Keratinocyte (primary cell): ENCODE results near the gene UTP11. TPM values are rescaled to one million over a fixed set of nuclear protein-coding genes. Genes with fewer than 3 reads are reported as not detected.

Experiments
- DNase-seq: peaks from one replicate; pipeline ENCODE4 v3.0.0-alpha.2; 2011; ENCODE audit warnings: low read depth, missing footprints, low spot score
- FAIRE-seq: peaks from 2 replicates; lab custom pipeline; 2011; peaks lifted over from hg19 to GRCh38; lab: Jason Lieb, UNC
- H2AFZ ChIP-seq: 2 replicates; pipeline ENCODE4 v1.6.0; 2012; ENCODE audit warnings: low read length, control low read depth, inconsistent platforms; ENCODE audit not compliant: control insufficient read depth
- H3K27ac ChIP-seq: 2 replicates; pipeline ENCODE4 v1.5.1; 2011; ENCODE audit warnings: low read length; ENCODE audit not compliant: control insufficient read depth, insufficient read depth
- H3K27me3 ChIP-seq: 3 replicates; pipeline ENCODE4 v1.6.0; 2011; ENCODE audit warnings: low read length; ENCODE audit not compliant: control insufficient read depth, insufficient read depth; ENCODE audit errors: extremely low read depth
- H3K36me3 ChIP-seq, 2 experiments: 2 replicates in 1 of 2; 3 replicates in 1 of 2; pipeline ENCODE4 v1.5.1; 2011; ENCODE audit warnings: low read length in 2 of 2, mild to moderate bottlenecking in 1 of 2; ENCODE audit not compliant: control insufficient read depth in 2 of 2, insufficient read depth in 2 of 2; ENCODE audit errors: extremely low read depth in 1 of 2
- H3K4me1 ChIP-seq: 3 replicates; pipeline ENCODE4 v1.5.1; 2011; ENCODE audit warnings: low read length; ENCODE audit not compliant: control insufficient read depth, insufficient read depth; ENCODE audit errors: extremely low read depth
- H3K4me2 ChIP-seq: 3 replicates; pipeline ENCODE4 v1.6.0; 2011; ENCODE audit warnings: low read depth, low read length; ENCODE audit not compliant: control insufficient read depth, insufficient read depth; ENCODE audit errors: extremely low read depth
- H3K4me3 ChIP-seq, 3 experiments: fragments of 200-600 bp in 1 of 3; sonication (generic) in 1 of 3; 2 replicates in 2 of 3; 3 replicates in 1 of 3; pipeline ENCODE4 v1.5.1; 2011 to 2016; ENCODE audit warnings: low read length in 3 of 3, mild to moderate bottlenecking in 3 of 3, control low read depth in 2 of 3, inconsistent platforms in 1 of 3, low read depth in 1 of 3, mixed read lengths in 1 of 3, mixed run types in 1 of 3, moderate library complexity in 1 of 3; ENCODE audit not compliant: control insufficient read depth in 2 of 3, insufficient read depth in 2 of 3; ENCODE audit errors: extremely low read depth in 1 of 3
- H3K79me2 ChIP-seq: 2 replicates; pipeline ENCODE4 v1.6.0; 2012; ENCODE audit warnings: low read length; ENCODE audit not compliant: control insufficient read depth, insufficient read depth
- H3K9ac ChIP-seq: 3 replicates; pipeline ENCODE4 v1.6.0; 2011; ENCODE audit warnings: low read length; ENCODE audit not compliant: control insufficient read depth, insufficient read depth; ENCODE audit errors: extremely low read depth
- H3K9me1 ChIP-seq: 3 replicates; pipeline ENCODE4 v1.6.0; 2011; ENCODE audit warnings: low read length; ENCODE audit not compliant: control insufficient read depth, insufficient read depth; ENCODE audit errors: extremely low read depth
- H3K9me3 ChIP-seq: 2 replicates; pipeline ENCODE4 v1.5.1; 2012; ENCODE audit warnings: low read depth, low read length; ENCODE audit not compliant: control insufficient read depth
- H4K20me1 ChIP-seq: 3 replicates; pipeline ENCODE4 v1.6.0; 2011; ENCODE audit warnings: low read length; ENCODE audit not compliant: control insufficient read depth, insufficient read depth; ENCODE audit errors: extremely low read depth
- EZH2 ChIP-seq: IDR thresholded peaks from one replicate; pipeline ENCODE4 v1.6.1; 2012; ENCODE audit warnings: inconsistent platforms, mild to moderate bottlenecking, low read length, moderate library complexity
- dilution Hi-C: fragments of 300-500 bp; cut with MboI; formaldehyde crosslinking; loops from one replicate; pipeline ENCODE4 v1.7.0; 2020; ENCODE audit warnings: low sequenced_read_pairs; ENCODE audit not compliant: extremely low pct_ligation_motif_present
- polyA plus RNA-seq, 5 experiments: library from polyadenylated mRNA; depleted of rRNA in 3 of 5; stranded (reverse) in 3 of 5; stranded (forward) in 1 of 5; unstranded in 1 of 5; fragments of >200 nt; gene quantifications; 1 replicate in 1 of 5; 2 replicates in 3 of 5; 3 replicates in 1 of 5; pipeline versions ENCODE4 v1.2.1 to v1.2.3, GENCODE V29; 2011 to 2012; ENCODE audit warnings: missing spikeins in 2 of 5, low read depth in 1 of 5, low replicate concordance in 1 of 5
- TF ChIP-seq, protein P1 (sequence below), 3 experiments: IDR thresholded peaks in 1 of 3; conservative IDR thresholded peaks in 1 of 3; optimal IDR thresholded peaks in 1 of 3; 2 replicates in 2 of 3; 3 replicates in 1 of 3; pipeline versions ENCODE3 to v1.5.1; 2011; ENCODE audit warnings: low read length in 3 of 3, mild to moderate bottlenecking in 3 of 3, moderate library complexity in 2 of 3, control low read depth in 1 of 3, inconsistent platforms in 1 of 3; ENCODE audit not compliant: insufficient read depth in 2 of 3; ENCODE audit errors: extremely low read depth in 1 of 3

UTP11 gene
- polyA plus RNA-seq, 1 donor (not counting 4 experiments of a cell fraction or from before 2014, with no cell fraction given), result 50.0 TPM

DNA sequence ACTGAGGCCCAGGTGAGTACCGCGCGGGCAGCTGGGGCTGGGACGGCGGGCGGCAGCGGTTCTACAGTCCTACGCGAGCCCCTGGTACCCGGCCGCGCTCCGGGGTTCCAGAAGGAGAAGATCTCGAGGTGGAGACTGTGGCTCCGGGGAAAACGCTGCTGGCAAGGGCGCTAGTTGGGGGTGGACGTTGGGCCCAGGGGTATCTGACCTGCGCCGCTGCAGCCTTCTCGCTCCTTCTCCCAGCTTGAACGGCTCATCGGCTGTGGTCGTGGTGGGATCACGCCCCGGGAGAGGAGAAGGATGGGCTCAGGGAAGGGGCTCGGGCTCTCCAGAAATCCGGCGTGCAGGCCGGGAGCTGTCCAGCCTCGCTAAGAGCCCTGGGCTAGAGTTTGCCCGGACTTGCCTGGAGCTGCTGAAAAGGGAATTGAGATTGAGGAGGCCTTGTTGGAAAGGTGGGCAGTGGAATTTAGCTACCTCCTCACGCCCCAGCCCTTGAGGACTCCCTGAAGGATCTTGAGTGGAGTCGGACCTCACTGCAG is 35.1 kb downstream of the UTP11 start:
- dilution Hi-C loops, result no loop called here
- peaks cover 35% of the 10 kb centered on the region for H3K4me1 ChIP-seq
- H3K79me2 ChIP-seq, result peaks cover 6% of the 10 kb centered on the region
- no peaks in the 10 kb centered on the region for H3K36me3 ChIP-seq
- no peak overlapping the region for H3K27ac ChIP-seq
- no peak for FAIRE-seq
- no peaks in the 10 kb centered on the region for H3K9me1 ChIP-seq
- H3K4me2 ChIP-seq, result peak overlapping the region; percentile 80
- DNase-seq, result no peak
- no peaks in the 10 kb centered on the region for H4K20me1 ChIP-seq
- H3K4me3 ChIP-seq, result peak overlapping the region; percentile 61 to 70 (median 70)
- no peak for TF ChIP-seq EZH2
- TF ChIP-seq, protein P1, sequence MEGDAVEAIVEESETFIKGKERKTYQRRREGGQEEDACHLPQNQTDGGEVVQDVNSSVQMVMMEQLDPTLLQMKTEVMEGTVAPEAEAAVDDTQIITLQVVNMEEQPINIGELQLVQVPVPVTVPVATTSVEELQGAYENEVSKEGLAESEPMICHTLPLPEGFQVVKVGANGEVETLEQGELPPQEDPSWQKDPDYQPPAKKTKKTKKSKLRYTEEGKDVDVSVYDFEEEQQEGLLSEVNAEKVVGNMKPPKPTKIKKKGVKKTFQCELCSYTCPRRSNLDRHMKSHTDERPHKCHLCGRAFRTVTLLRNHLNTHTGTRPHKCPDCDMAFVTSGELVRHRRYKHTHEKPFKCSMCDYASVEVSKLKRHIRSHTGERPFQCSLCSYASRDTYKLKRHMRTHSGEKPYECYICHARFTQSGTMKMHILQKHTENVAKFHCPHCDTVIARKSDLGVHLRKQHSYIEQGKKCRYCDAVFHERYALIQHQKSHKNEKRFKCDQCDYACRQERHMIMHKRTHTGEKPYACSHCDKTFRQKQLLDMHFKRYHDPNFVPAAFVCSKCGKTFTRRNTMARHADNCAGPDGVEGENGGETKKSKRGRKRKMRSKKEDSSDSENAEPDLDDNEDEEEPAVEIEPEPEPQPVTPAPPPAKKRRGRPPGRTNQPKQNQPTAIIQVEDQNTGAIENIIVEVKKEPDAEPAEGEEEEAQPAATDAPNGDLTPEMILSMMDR (optimal IDR thresholded peaks at IDR 0.05 in 1 of 3, IDR thresholded peaks at IDR 0.05 in 1 of 3, conservative IDR thresholded peaks at IDR 0.05 in 1 of 3; ENCODE audit: extremely low read depth in 1 of 3, insufficient read depth in 2 of 3, low read length in 3 of 3), result no peak
- peak overlapping the region; percentile 55 for H2AFZ ChIP-seq
- H3K9ac ChIP-seq, result peak overlapping the region; percentile 41
- peaks cover 37% of the 10 kb centered on the region for H3K27me3 ChIP-seq
- H3K9me3 ChIP-seq, result no peaks in the 10 kb centered on the region

DNA sequence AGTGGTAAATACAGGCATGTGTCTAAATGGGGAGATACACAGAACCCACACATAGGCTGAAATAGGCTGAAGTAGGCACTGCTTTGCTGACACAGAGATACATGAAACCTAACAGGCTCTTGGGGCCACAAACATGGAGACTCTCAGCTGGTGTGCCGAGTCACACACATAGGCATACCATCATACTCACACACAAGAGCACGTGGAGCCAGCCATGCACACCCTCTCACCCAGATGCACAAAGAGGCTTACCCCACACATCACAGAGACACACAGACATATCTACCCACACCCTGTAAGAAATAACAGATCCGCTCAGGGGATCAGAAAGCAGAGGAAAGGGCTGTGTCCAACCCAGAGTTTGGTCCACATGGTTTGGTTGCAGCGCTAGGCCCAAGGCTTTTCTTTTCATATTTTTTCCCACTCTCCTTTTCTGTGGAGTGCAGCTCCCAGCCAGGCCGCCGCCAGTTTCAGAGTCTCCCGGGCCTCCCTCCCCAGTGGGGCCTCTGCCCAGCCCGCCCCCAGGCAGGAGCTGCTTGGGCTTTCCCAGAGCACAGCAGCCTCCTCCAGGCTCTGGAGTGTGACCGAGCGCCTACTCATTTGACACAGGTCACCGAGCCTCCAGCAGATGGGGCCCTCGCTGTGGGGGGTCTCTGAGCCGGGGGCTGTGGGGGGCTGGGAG is 38.0 kb downstream of the UTP11 start:
- TF ChIP-seq, protein P1 (optimal IDR thresholded peaks at IDR 0.05 in 1 of 3, IDR thresholded peaks at IDR 0.05 in 1 of 3, conservative IDR thresholded peaks at IDR 0.05 in 1 of 3; ENCODE audit: extremely low read depth in 1 of 3, insufficient read depth in 2 of 3, low read length in 3 of 3), result peak in 1 of 3 experiments; percentile 0
- no peak for TF ChIP-seq EZH2
- no peak overlapping the region for H2AFZ ChIP-seq
- peaks cover 36% of the 10 kb centered on the region for H3K4me1 ChIP-seq
- H3K27me3 ChIP-seq, result peaks cover 9% of the 10 kb centered on the region
- dilution Hi-C loops, result no loop called here
- no peaks in the 10 kb centered on the region for H3K9me1 ChIP-seq
- H3K27ac ChIP-seq, result no peak overlapping the region
- peaks cover 6% of the 10 kb centered on the region for H3K79me2 ChIP-seq
- H3K9me3 ChIP-seq, result no peaks in the 10 kb centered on the region
- H3K9ac ChIP-seq, result no peak overlapping the region
- no peaks in the 10 kb centered on the region for H3K36me3 ChIP-seq
- DNase-seq (no peak), FAIRE-seq (no peak)
- H3K4me2 ChIP-seq, result no peak overlapping the region
- H3K4me3 ChIP-seq, result no peak overlapping the region
- no peaks in the 10 kb centered on the region for H4K20me1 ChIP-seq
